ENCODE results near the gene RHBG.

- TF ChIP-seq CTCF (IDR thresholded peaks at IDR 0.05 in 4 of 5, conservative IDR thresholded peaks at IDR 0.05 in 1 of 5), result no peak
- no peak for TF ChIP-seq POLR2A (IDR thresholded peaks at IDR 0.05)
Measured at GRCh38 chr1:156413391-156414246, 44.6 kb downstream of the RHBG start.

All from gastrocnemius medialis (tissue), 4 donors.